Esophagus muscularis mucosa (tissue), 4 donors: ENCODE measurements around the gene BTBD9.

Experiments
- EP300 ChIP-seq: sonication (generic); formaldehyde crosslinking; IDR thresholded peaks from one replicate; pipeline ENCODE4 v1.6.1; 2017; ENCODE audit warnings: antibody characterized with exemption
- POLR2A ChIP-seq: fragments of 450-650 bp; IDR thresholded peaks from one replicate; pipeline ENCODE4 v1.6.1; 2017; ENCODE audit warnings: antibody characterized with exemption, moderate library complexity, mild to moderate bottlenecking, low read depth
- POLR2AphosphoS5 ChIP-seq, 2 donors: sonication (generic); formaldehyde crosslinking; IDR thresholded peaks; one replicate each; pipeline ENCODE4 v1.6.1; 2017; ENCODE audit warnings: antibody characterized with exemption in 2 of 2
- TF ChIP-seq, protein P1 (sequence below), 3 experiments: fragments of 200-600 bp in 2 of 3; fragments of 450-650 bp in 1 of 3; sonication (generic) in 2 of 3; IDR thresholded peaks; one replicate each; pipeline ENCODE4 v1.5.1; 2017 to 2019; ENCODE audit warnings: antibody characterized with exemption in 3 of 3, mild to moderate bottlenecking in 2 of 3, moderate library complexity in 1 of 3

DNA sequence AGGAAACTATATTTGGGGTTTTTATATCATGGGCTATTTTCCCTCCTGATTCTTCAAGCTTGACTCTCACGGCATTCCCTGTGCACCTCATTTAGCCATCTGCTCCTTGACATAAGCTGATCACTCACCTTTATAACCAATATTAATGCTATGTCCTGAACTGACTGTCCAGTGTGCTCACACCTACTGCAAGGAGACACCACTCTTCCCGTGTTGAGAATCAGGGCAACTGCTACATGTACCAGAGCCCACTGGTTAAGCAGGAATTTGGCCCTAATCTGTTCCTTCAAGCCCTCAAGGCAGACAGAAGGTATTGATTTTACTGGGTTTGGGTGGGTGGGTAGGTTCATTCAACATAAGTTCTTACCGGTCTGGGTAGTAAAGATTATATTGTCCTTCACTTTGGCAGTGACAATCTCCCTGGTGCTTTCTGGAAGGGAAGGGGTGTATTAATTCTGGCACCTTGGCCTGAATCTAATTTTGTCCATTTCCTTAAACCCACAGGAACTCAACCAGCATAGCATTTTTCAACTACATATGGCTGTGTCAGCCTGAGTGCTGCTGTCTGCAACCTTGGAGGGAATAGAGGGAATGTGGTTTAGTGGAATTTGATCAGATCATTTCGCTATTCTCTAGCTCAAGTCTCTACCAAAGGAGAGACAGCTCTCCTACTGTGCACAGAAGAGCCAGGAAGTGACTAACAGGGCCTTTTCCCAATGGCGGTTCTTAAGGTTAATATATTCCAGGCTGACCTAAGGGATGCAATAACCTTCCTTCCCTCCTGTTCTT lies 293.2 kb downstream of the BTBD9 start:
- TF ChIP-seq EP300 (no peak), POLR2AphosphoS5 (IDR thresholded peaks at IDR 0.05) (no peak), POLR2A (no peak)
- TF ChIP-seq, protein P1, sequence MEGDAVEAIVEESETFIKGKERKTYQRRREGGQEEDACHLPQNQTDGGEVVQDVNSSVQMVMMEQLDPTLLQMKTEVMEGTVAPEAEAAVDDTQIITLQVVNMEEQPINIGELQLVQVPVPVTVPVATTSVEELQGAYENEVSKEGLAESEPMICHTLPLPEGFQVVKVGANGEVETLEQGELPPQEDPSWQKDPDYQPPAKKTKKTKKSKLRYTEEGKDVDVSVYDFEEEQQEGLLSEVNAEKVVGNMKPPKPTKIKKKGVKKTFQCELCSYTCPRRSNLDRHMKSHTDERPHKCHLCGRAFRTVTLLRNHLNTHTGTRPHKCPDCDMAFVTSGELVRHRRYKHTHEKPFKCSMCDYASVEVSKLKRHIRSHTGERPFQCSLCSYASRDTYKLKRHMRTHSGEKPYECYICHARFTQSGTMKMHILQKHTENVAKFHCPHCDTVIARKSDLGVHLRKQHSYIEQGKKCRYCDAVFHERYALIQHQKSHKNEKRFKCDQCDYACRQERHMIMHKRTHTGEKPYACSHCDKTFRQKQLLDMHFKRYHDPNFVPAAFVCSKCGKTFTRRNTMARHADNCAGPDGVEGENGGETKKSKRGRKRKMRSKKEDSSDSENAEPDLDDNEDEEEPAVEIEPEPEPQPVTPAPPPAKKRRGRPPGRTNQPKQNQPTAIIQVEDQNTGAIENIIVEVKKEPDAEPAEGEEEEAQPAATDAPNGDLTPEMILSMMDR (IDR thresholded peaks at IDR 0.05), result no peak
